Esophagus muscularis mucosa (tissue), 4 donors: ENCODE measurements around the gene INSL6. TPM values are rescaled to one million over a fixed set of nuclear protein-coding genes. Genes with fewer than 3 reads are reported as not detected.

Experiments
- DNase-seq: peaks from one replicate; pipeline ENCODE4 v3.0.0-alpha.2; 2017; ENCODE audit errors: extremely low spot score
- H3K27ac ChIP-seq, 4 donors: fragments of 200-600 bp; sonication (generic); replicated peaks in 1 of 4; 1 replicate in 3 of 4; 2 replicates in 1 of 4; pipeline ENCODE4 v1.5.1; 2016 to 2019; ENCODE audit warnings: mild to moderate bottlenecking in 1 of 4
- H3K27me3 ChIP-seq, 4 donors: fragments of 200-600 bp; sonication (generic); one replicate each; pipeline versions ENCODE4 v1.5.1 to v1.6.0; 2016 to 2019
- H3K36me3 ChIP-seq, 4 donors: fragments of 200-600 bp; sonication (generic); one replicate each; pipeline ENCODE4 v1.5.1; 2016 to 2019
- H3K4me1 ChIP-seq, 4 donors: fragments of 200-600 bp; sonication (generic); one replicate each; pipeline ENCODE4 v1.5.1; 2016 to 2019
- H3K4me3 ChIP-seq, 4 donors: fragments of 200-600 bp; sonication (generic); 1 replicate in 2 of 4; 2 replicates in 2 of 4; pipeline ENCODE4 v1.5.1; 2016 to 2019; ENCODE audit warnings: mild to moderate bottlenecking in 4 of 4, moderate library complexity in 1 of 4
- H3K9me3 ChIP-seq, 4 donors: fragments of 200-600 bp; sonication (generic); 1 replicate in 3 of 4; 2 replicates in 1 of 4; pipeline ENCODE4 v1.5.1; 2016 to 2019
- CTCF ChIP-seq, 3 experiments: fragments of 200-600 bp in 2 of 3; fragments of 450-650 bp in 1 of 3; sonication (generic) in 2 of 3; IDR thresholded peaks; one replicate each; pipeline ENCODE4 v1.5.1; 2017 to 2019; ENCODE audit warnings: antibody characterized with exemption in 3 of 3, mild to moderate bottlenecking in 2 of 3, moderate library complexity in 1 of 3
- EP300 ChIP-seq: sonication (generic); formaldehyde crosslinking; IDR thresholded peaks from one replicate; pipeline ENCODE4 v1.6.1; 2017; ENCODE audit warnings: antibody characterized with exemption
- POLR2A ChIP-seq: fragments of 450-650 bp; IDR thresholded peaks from one replicate; pipeline ENCODE4 v1.6.1; 2017; ENCODE audit warnings: antibody characterized with exemption, moderate library complexity, mild to moderate bottlenecking, low read depth
- POLR2AphosphoS5 ChIP-seq, 2 donors: sonication (generic); formaldehyde crosslinking; IDR thresholded peaks; one replicate each; pipeline ENCODE4 v1.6.1; 2017; ENCODE audit warnings: antibody characterized with exemption in 2 of 2
- WGBS: methylation state at CpG from one replicate; pipeline ENCODE4 v1.1.5; 2018; 5-methylcytosine and 5-hydroxymethylcytosine counted together
- intact Hi-C: fragments of 100-400 bp; cut with DNase I; formaldehyde crosslinking; loops from one replicate; pipeline ENCODE4 v1.15.1; 2023
- small RNA-seq, 3 donors: library from RNA; depleted of rRNA; stranded (forward); fragments of <200 nt; gene quantifications; one replicate each; pipeline ENCODE3, GENCODE V24; 2016
- total RNA-seq, 4 donors: library from RNA; depleted of rRNA; stranded (reverse); fragments of >200 nt; gene quantifications; one replicate each; pipeline versions ENCODE4 v1.1.0 to v1.2.1, GENCODE V29; 2016

INSL6 gene
- total RNA-seq, 4 donors from 2014 or later, result not detected

GRCh38 chr9:5140151-5140550, 45.3 kb downstream of the INSL6 start:
- TF ChIP-seq EP300 (no peak), POLR2AphosphoS5 (IDR thresholded peaks at IDR 0.05) (no peak), CTCF (IDR thresholded peaks at IDR 0.05) (no peak), POLR2A (no peak)
- H3K4me3 ChIP-seq, result no peak overlapping the region
- intact Hi-C loops, result no loop called here
- peaks cover 0 to 18% (median 4%) of the 10 kb centered on the region in 4 donors for H3K36me3 ChIP-seq
- H3K9me3 ChIP-seq, result peaks cover 0 to 47% (median 19%) of the 10 kb centered on the region in 4 donors
- H3K27ac ChIP-seq, result no peak overlapping the region
- no peak for DNase-seq
- H3K4me1 ChIP-seq, result no peaks in the 10 kb centered on the region
- 86% methylated on average over 1 of the region's 1 CpG for WGBS
- no peaks in the 10 kb centered on the region for H3K27me3 ChIP-seq

- TF ChIP-seq POLR2AphosphoS5 (IDR thresholded peaks at IDR 0.05) (no peak), POLR2A (no peak), CTCF (IDR thresholded peaks at IDR 0.05) (no peak), EP300 (no peak)
- WGBS, result 89% methylated on average over 3 of the region's 3 CpGs
- Histone ChIP-seq H3K4me1 (no peaks in the 10 kb centered on the region), H3K27me3 (no peaks in the 10 kb centered on the region), H3K27ac (no peak overlapping the region), H3K36me3 (peaks cover 15 to 48% (median 28%) of the 10 kb centered on the region in 4 donors), H3K4me3 (no peak overlapping the region), H3K9me3 (no peaks in the 10 kb centered on the region)
- intact Hi-C loops, result no loop called here
- DNase-seq, result no peak
Measured at GRCh38 chr9:5122516-5122915, 62.9 kb downstream of the INSL6 start.

GRCh38 chr9:5122116-5122515, 63.3 kb downstream of the INSL6 start:
- 86% methylated on average over 1 of the region's 1 CpG for WGBS
- intact Hi-C loops, result no loop called here
- peaks cover 15 to 46% (median 26%) of the 10 kb centered on the region in 4 donors for H3K36me3 ChIP-seq
- no peak overlapping the region for H3K27ac ChIP-seq
- H3K4me1 ChIP-seq, result no peaks in the 10 kb centered on the region
- TF ChIP-seq CTCF (IDR thresholded peaks at IDR 0.05) (no peak), EP300 (no peak), POLR2A (no peak), POLR2AphosphoS5 (IDR thresholded peaks at IDR 0.05) (no peak)
- no peaks in the 10 kb centered on the region for H3K9me3 ChIP-seq
- no peak overlapping the region for H3K4me3 ChIP-seq
- DNase-seq, result no peak
- no peaks in the 10 kb centered on the region for H3K27me3 ChIP-seq

- TF ChIP-seq POLR2A (no peak), EP300 (no peak), POLR2AphosphoS5 (IDR thresholded peaks at IDR 0.05) (no peak), CTCF (IDR thresholded peaks at IDR 0.05) (no peak)
- Histone ChIP-seq H3K9me3 (peaks cover 0 to 6% (median 0%) of the 10 kb centered on the region in 4 donors), H3K4me3 (no peak overlapping the region), H3K27ac (no peak overlapping the region), H3K4me1 (no peaks in the 10 kb centered on the region), H3K36me3 (peaks cover 0 to 37% (median 13%) of the 10 kb centered on the region in 4 donors), H3K27me3 (no peaks in the 10 kb centered on the region)
- DNase-seq, result no peak
- intact Hi-C loops, result no loop called here
- 100% methylated on average over 8 of the region's 22 CpGs for WGBS
Measured at GRCh38 chr9:5113994-5114748, 71.3 kb downstream of the INSL6 start.

Small RNA genes within 50 kb of the gene (small RNA-seq; reads per million reads assigned to genes)
- 0 reads per million in 3 donors for gene AL133547.1

Other genes with a start within 250 kb of the INSL6 start
- 10 to 100 TPM; 27.0 to 47.8 (median 35.1) TPM for gene JAK2, start 200.4 kb downstream of the INSL6 start, total RNA-seq
- gene INSL4, start 45.8 kb upstream of the INSL6 start, total RNA-seq, result not detected
- not detected for gene RLN2, start 119.1 kb upstream of the INSL6 start, total RNA-seq
- gene RLN1, start 154.2 kb upstream of the INSL6 start, total RNA-seq, result not detected